ENCODE results near the gene AMY2B.
"Not testable (repeated sequence)": the region's sequence is repeated elsewhere in the genome, so short reads cannot be mapped to it uniquely, and the experiment has no call there.

Gene AMY2B

DNA sequence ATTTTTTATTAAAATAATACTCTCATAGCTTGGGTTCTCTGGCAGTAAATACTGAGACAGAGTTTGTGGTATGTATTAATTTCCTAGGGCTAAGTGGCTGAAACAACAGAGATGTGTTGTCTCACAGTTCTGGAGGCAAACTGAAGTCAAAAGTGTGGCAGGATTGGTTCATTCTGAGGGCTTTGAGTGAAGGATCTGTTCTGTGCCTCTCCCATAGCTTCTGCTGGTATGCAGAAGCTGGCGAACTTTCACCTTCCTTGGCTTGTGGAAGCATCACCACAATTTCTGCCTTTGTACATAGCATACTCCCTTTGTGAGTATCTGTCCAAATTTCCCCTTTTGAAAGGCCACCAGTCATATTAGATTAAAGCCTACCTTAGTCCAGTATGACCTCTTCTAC lies 24.9 kb upstream of the AMY2B start:
- Histone ChIP-seq H3K4me2 (no peak overlapping the region), H4K20me1 (peaks cover 0 to 9% (median 0%) of the 10 kb centered on the region in 11 experiments; a peak in 5 of 22 replicates), H3K9ac (no peak overlapping the region), H3K27me3 (no peaks in the 10 kb centered on the region), H3K9me3 (replicated peaks in 1 of 11) (0 out of 22 replicates have a peak, but pooled peaks cover 0 to 6% (median 0%) of the 10 kb centered on the region in 11 experiments), H3K27ac (no peak overlapping the region), H3K4me3 (no peak overlapping the region), H3K4me1 (no peaks in the 10 kb centered on the region), H3K36me3 (peaks cover 79 to 96% (median 91%) of the 10 kb centered on the region in 11 experiments)
- no peak for TF ChIP-seq Cebpa-rat (IDR thresholded peaks at IDR 0.05)

DNA sequence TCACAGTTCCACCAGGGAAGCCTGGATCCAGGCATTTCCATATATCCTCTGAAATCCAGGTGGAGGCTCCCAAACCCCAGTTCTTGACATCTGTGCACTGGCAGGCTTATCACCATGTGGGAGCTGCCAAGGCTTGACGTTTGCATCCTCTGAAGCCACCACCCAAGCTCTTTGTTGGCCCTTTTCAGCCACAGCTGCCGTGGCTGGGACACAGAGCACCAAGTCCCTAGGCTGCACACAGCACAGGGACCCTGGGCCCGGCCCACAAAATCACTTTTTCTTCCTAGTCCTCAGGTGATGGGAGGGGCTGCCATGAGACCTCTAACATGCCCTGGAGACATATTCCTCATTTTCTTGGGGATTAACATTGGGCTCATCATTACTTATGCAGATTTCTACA lies 23.5 kb upstream of the AMY2B start:
- Histone ChIP-seq H3K9ac (no peak overlapping the region), H3K36me3 (peaks cover 80 to 98% (median 94%) of the 10 kb centered on the region in 11 experiments), H3K27ac (no peak overlapping the region), H4K20me1 (peaks cover 0 to 3% (median 0%) of the 10 kb centered on the region in 11 experiments; a peak in 3 of 22 replicates), H3K4me1 (no peaks in the 10 kb centered on the region), H3K4me3 (no peak overlapping the region), H3K4me2 (no peak overlapping the region), H3K27me3 (no peaks in the 10 kb centered on the region), H3K9me3 (replicated peaks in 1 of 11) (0 out of 22 replicates have a peak, but pooled peaks cover 0 to 6% (median 0%) of the 10 kb centered on the region in 11 experiments)
- no peak for TF ChIP-seq Cebpa-rat (IDR thresholded peaks at IDR 0.05)

DNA sequence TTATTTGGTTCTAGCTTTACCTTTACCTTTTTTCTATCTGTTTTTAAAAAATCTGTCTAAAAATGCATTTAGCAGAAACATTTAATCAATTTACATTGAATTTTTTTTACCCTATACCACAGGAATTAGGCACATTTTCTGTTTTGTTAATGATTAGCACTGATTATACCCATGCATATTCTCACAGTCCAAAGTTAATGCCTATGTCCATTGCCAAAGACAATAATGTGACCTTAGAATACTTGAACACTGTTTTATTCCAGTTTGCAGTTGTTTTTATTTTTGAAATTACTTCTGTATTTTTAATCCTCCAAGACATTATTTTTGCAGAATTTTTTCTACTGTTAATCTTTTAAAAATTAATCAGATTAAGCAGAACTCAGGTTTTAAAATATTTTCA lies 11.0 kb upstream of the AMY2B start:
- H3K36me3 ChIP-seq, result peaks cover 10 to 21% (median 16%) of the 10 kb centered on the region in 11 experiments; a peak in 18 of 22 replicates
- no peaks in the 10 kb centered on the region for H3K27me3 ChIP-seq
- H4K20me1 ChIP-seq, result no peaks in the 10 kb centered on the region
- H3K4me1 ChIP-seq, result peaks cover 0 to 41% (median 17%) of the 10 kb centered on the region in 10 experiments; a peak in 16 of 20 replicates
- no peak overlapping the region for H3K9ac ChIP-seq
- no peak overlapping the region for H3K4me3 ChIP-seq
- TF ChIP-seq Cebpa-rat (IDR thresholded peaks at IDR 0.05), result no peak
- peaks cover 0 to 9% (median 0%) of the 10 kb centered on the region in 11 experiments; a peak in 1 of 22 replicates for H3K9me3 ChIP-seq (replicated peaks in 1 of 11)
- H3K27ac ChIP-seq, result peak overlapping the region in 2 of 11 experiments; percentile 70 to 72; a peak in 1 of 22 replicates
- no peak overlapping the region; a peak in 1 of 22 replicates for H3K4me2 ChIP-seq

DNA sequence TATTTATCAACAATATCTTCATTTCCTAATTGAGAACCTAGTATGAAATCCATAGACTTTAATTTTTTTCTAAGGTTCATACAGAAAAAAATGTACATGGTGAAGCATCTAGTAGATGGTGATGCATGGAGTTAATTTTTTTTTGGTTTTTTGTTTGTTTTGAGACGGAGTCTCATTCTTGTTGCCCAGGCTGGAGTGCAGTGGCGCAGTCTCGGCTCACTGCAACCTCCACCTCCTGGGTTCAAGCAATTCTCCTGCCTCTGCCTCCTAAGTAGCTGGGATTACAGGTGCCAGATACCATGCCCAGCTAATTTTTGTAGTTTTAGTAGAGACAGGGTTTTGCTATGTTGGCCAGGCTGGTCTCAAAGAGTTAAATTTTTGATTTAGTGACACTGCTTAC lies 10.3 kb upstream of the AMY2B start:
- not testable (repeated sequence) for H3K9me3 ChIP-seq (replicated peaks in 1 of 11); H3K4me3 ChIP-seq; H3K27me3 ChIP-seq; H4K20me1 ChIP-seq
- H3K4me1 ChIP-seq, result peaks cover 0 to 36% (median 12%) of the 10 kb centered on the region in 10 experiments; a peak in 16 of 20 replicates
- H3K4me2 ChIP-seq, result peak overlapping the region in 5 of 11 experiments; percentile 22 to 70 (median 62); a peak in 9 of 22 replicates
- H3K36me3 ChIP-seq, result peaks cover 5 to 14% (median 10%) of the 10 kb centered on the region in 11 experiments; a peak in 15 of 22 replicates
- peak overlapping the region in 2 of 11 experiments; percentile 48 to 71; a peak in 3 of 22 replicates for H3K9ac ChIP-seq
- peak overlapping the region; percentile 37 to 87 (median 70); a peak in 17 of 22 replicates for H3K27ac ChIP-seq

GRCh38 chr1:103561643-103562395 lies 9.6 kb upstream of the AMY2B start:
- no peaks in the 10 kb centered on the region for H3K27me3 ChIP-seq
- peak overlapping the region in 6 of 11 experiments; percentile 18 to 73 (median 55); a peak in 10 of 22 replicates for H3K9ac ChIP-seq
- H3K9me3 ChIP-seq (replicated peaks in 1 of 11), result peaks cover 0 to 9% (median 0%) of the 10 kb centered on the region in 11 experiments; a peak in 1 of 22 replicates
- H3K4me1 ChIP-seq, result peaks cover 0 to 36% (median 12%) of the 10 kb centered on the region in 10 experiments; a peak in 16 of 20 replicates
- H3K36me3 ChIP-seq, result peaks cover 4 to 7% (median 7%) of the 10 kb centered on the region in 11 experiments; a peak in 15 of 22 replicates
- peak overlapping the region in 2 of 10 experiments; percentile 22 to 32; a peak in 3 of 20 replicates for H3K4me3 ChIP-seq
- H3K27ac ChIP-seq, result peak overlapping the region; percentile 54 to 87 (median 70); a peak in 21 of 22 replicates
- peak overlapping the region in 9 of 11 experiments; percentile 26 to 70 (median 44); a peak in 16 of 22 replicates for H3K4me2 ChIP-seq
- TF ChIP-seq Cebpa-rat (IDR thresholded peaks at IDR 0.05), result peak in 1 of 11 experiments; percentile 36; a peak in 1 of 22 replicates
- H4K20me1 ChIP-seq, result no peaks in the 10 kb centered on the region

- Histone ChIP-seq H3K36me3 (no peaks in the 10 kb centered on the region; a peak in 2 of 22 replicates), H4K20me1 (no peaks in the 10 kb centered on the region), H3K4me3 (no peak overlapping the region), H3K9ac (no peak overlapping the region), H3K4me1 (peaks cover 0 to 36% (median 12%) of the 10 kb centered on the region in 10 experiments; a peak in 16 of 20 replicates), H3K4me2 (peak overlapping the region in 3 of 11 experiments; percentile 62 to 70 (median 67); a peak in 4 of 22 replicates), H3K27me3 (no peaks in the 10 kb centered on the region), H3K27ac (peak overlapping the region in 8 of 11 experiments; percentile 60 to 87 (median 72); a peak in 10 of 22 replicates), H3K9me3 (replicated peaks in 1 of 11) (peaks cover 0 to 9% (median 0%) of the 10 kb centered on the region in 11 experiments; a peak in 2 of 22 replicates)
- TF ChIP-seq Cebpa-rat (IDR thresholded peaks at IDR 0.05), result no peak
Observed at GRCh38 chr1:103563056-103563455, 8.3 kb upstream of the AMY2B start.

GRCh38 chr1:103569493-103569892 lies 1.9 kb upstream of the AMY2B start:
- Histone ChIP-seq H4K20me1 (no peaks in the 10 kb centered on the region), H3K27me3 (no peaks in the 10 kb centered on the region), H3K4me3 (no peak overlapping the region), H3K4me2 (no peak overlapping the region), H3K9me3 (replicated peaks in 1 of 11) (peaks cover 0 to 15% (median 12%) of the 10 kb centered on the region in 11 experiments; a peak in 14 of 22 replicates), H3K36me3 (peaks cover 0 to 20% (median 12%) of the 10 kb centered on the region in 11 experiments; a peak in 17 of 22 replicates), H3K4me1 (peaks cover 0 to 4% (median 0%) of the 10 kb centered on the region in 10 experiments; a peak in 4 of 20 replicates), H3K27ac (no peak overlapping the region), H3K9ac (no peak overlapping the region)
- TF ChIP-seq Cebpa-rat (IDR thresholded peaks at IDR 0.05), result no peak

DNA sequence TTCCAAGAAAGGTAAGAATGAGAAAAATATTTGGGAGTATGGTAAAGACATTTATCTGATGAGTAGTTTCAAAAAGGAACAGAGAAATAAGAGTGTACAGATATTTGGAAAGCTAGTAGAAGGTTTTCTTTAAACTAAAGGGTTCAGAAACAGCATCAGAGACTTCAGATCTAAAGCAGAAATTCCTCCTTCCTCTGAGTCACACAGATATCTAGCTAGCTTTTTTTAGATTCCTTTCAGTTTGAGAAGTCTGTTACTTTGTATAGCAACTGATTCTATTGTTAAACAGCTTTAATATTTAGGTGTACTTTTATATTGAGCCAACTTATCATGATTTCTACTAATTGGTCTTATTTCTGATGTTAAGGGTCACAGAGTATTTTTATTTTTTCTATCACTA lies 4.7 kb downstream of the AMY2B start:
- Histone ChIP-seq H3K36me3 (no peaks in the 10 kb centered on the region), H3K4me3 (no peak overlapping the region), H3K4me2 (peak overlapping the region in 1 of 11 experiments; percentile 3; a peak in 1 of 22 replicates), H3K27me3 (no peaks in the 10 kb centered on the region), H3K27ac (no peak overlapping the region), H3K9ac (no peak overlapping the region), H4K20me1 (no peaks in the 10 kb centered on the region), H3K9me3 (replicated peaks in 1 of 11) (no peaks in the 10 kb centered on the region), H3K4me1 (peaks cover 0 to 13% (median 0%) of the 10 kb centered on the region in 10 experiments; a peak in 3 of 20 replicates)
- TF ChIP-seq Cebpa-rat (IDR thresholded peaks at IDR 0.05), result no peak

DNA sequence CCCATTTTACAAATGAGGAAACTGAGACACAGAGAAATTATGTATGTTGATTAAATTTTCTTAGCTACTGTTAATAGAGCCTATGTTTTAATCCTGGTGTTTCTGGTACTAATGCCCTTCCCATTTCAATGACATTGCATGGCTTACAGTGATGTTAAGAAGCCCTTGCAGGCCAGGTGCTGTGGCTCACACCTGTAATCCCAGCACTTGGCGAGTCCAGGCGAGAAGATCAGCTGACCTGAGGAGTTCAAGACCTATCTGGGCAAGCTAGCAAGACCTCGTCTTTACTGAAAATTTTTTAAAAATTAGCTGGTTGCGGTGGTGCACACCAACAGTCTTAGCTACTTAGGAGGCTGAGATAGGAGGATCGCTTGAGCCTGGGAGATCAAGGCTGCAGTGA lies 5.4 kb downstream of the AMY2B start:
- not testable (repeated sequence) for H3K36me3 ChIP-seq; H3K9me3 ChIP-seq (replicated peaks in 1 of 11); H3K27ac ChIP-seq; H3K4me3 ChIP-seq; H3K4me2 ChIP-seq; H3K27me3 ChIP-seq; H3K9ac ChIP-seq; H4K20me1 ChIP-seq
- H3K4me1 ChIP-seq, result peaks cover 0 to 13% (median 0%) of the 10 kb centered on the region in 10 experiments; a peak in 3 of 20 replicates
